NCI-H460 (cell line): ENCODE results near the gene ROCK2. TPM values are rescaled to one million over a fixed set of nuclear protein-coding genes. Genes with fewer than 3 reads are reported as not detected.
"Not testable (repeated sequence)": the region's sequence is repeated elsewhere in the genome, so short reads cannot be mapped to it uniquely, and the experiment has no call there.

Experiments
- DNase-seq: peaks from one replicate; pipeline ENCODE4 v3.0.0-alpha.2; 2016; ENCODE audit warnings: low read depth; ENCODE audit errors: extremely low read depth
- total RNA-seq: library from RNA; depleted of rRNA; stranded (reverse); fragments of >200 nt; shearing (Covaris generic); gene quantifications from 2 replicates; pipeline ENCODE4 v1.2.3, GENCODE V29; 2014

The ROCK2 gene
- total RNA-seq, 1 experiment from 2014 or later: 31.7 TPM

DNA sequence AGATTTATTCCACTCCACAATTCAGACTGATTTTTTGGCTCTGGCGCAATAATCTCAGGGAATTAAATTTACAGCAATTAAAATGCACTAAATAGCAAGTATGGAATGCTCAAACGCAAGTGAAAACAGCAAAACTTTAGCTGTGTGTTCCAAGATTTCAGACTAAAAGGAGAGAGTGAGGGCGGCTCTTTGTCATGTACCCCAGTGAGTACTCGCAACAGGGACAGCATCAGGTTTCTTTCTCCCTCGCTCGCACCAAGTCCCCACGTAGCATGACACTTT, 1.1 kb downstream of the ROCK2 start:
- no peak for DNase-seq

DNA sequence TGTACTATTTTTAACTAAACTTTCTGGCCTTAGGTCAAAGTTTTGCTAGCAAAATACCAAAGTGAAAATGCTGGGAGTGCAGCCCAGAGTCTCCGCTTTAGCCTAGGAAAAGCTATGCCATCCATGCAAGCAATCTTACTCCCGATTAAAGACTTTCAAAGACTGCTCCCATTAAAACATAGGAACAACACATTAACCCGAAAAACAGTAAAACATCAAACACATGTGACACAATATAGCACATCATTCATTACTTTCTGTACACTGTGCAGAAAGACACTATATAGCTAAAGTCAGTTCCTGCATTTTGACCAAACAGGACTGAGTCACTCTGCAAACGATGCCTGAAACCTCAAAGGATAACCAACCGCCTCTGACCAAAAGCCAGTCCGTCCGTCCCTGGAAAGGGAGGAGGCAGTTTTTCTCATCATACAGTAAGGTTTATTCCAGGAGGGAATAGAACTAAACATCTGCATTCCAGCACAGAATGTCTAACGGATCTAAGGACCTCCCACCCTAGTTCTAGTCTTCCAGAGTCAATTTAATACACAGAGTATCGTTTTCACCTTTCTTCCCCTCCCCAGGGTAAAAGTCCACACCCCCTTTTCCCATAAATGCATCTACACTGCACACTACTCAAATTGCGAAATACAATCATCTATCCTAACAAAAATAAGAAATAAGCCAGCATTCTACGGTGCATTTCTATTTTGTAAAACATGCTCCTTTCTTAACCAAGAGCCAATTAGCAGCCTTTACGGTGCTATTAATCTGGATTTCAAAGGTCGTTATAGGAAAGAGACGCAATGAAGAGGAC, 1.7 kb downstream of the ROCK2 start:
- DNase-seq: peak; percentile 51

DNA sequence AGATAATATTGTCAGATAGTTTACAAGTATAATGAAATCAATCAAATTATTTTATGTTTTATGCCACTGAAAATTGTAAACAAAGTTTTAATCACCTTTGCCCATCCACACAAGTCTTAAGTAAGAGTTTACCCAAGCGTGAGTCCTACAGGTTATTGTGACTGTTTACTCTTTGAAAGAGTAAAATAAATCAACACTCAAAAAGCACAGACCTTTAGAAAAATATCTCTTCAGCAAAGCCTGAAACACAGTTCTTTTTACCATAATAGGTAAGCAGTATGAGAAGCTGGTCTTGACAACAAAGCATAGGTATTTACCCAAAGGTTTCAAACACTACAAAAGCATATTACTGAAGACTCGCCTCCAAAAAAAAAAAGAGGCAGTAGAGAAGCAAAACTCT, 3.7 kb downstream of the ROCK2 start:
- DNase-seq: no peak

DNA sequence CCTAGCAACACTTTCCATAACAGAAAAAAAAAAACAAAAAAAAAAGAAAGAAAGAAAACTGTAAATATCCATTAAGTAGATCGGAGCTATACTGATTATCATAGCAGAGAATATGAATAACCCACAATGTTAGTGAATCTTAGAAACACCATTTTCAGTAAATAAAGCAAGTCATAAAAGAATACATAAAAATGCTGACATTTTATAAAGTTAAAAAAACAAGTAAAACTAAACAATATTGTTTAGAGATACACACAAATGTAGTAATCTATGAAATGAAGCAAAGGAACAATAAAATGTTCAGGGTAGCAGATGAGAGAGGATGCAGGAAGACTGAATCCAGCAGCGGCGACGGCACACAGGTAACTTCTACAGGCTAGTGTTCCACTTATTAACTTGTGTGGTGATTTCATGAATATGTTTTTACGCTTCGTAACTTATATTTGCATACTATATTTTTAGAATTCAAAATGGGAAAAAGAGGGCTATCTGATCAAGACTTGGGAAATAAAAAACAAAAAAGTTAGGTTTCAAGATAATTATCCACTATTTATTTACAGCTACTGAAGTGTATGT, 4.8 kb downstream of the ROCK2 start:
- no peak for DNase-seq

DNA sequence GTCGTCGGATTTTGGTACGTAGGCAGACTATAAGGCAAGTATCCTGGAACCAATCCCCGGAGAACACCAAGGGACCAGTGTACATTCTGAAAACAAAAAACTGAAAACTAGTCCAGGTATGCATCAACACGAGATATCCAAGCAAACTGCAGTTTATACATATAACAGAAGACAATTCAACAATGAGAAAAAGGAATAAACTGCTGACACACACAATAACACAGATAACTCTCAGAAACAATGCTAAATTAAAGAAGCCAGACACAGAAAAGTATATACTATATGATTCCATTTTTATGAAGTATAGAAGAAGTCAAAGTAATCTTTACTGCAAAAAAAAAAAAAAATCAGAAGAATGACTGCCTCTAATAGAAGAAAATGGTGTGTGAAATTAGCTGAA, 5.9 kb downstream of the ROCK2 start:
- DNase-seq: no peak

DNA sequence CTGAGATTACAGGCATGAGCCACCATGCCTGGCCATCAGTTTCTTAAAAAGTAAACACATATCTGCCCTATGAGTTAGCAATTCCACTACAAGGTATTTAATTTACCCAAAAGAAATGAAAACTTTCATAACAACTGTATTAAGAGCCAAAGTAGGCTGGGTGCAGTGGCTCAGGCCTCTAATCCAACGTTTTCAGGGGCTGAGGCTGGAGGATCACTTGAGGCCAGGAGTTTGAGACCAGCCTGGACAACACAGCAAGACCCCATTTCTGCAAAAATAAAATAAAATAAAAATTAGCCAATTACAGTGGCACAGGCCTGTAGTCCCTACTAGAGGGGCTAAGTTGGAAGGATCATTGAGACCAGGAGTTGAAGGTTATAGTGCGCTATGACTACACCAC, 6.5 kb downstream of the ROCK2 start:
- no peak for DNase-seq

DNA sequence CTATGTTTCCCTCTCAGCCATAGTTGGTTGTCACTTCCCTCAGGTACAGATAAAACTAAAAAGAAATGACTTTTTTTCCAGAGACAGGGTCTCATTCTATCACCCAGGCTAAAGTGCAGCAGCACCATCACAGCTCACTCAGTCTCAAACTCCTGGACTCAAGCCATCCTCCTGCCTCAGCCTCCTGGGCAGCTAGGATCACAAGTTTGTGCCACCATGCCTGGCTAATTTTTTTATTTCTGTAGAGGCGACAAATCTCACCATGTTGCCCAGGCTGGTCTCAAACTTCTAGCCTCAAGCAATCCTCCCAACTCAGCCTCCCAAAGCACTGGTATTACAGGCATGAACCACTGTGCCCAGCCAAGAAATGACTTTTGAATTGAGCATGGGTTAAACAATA, 8.2 kb downstream of the ROCK2 start:
- no peak for DNase-seq

DNA sequence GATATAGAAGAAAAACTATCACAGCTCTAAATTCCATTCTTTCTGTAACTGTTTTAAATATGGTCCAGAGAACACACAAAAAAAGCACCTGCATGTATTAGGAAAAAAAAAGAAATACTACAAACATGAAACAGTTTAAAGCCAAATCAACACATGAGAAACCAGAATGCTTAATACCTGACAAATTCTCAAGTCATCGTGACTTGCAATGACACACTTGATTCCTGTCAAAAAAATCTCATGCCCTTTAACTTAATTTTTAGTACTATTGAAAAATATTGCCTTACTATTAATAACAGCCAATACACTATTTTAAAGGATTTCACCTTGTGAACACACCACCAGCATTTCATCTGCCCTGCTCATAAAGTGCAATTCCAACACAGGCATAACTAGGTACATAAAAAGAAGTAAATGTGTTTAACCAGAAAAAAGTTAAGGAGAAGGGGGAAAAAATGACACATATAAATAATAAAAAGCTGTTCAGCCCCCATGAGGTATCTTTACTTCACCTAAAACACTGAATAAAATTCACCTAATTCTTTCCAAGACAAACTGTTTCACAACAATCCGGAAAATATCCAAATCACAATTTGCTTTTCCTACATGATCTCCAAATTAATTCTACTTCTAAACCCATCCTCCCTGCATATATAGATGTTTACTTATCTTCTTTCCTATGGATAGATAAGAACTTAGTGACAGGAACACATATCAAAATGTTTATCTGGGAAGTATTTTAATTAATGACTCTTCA, 10.8 kb downstream of the ROCK2 start:
- DNase-seq: no peak

DNA sequence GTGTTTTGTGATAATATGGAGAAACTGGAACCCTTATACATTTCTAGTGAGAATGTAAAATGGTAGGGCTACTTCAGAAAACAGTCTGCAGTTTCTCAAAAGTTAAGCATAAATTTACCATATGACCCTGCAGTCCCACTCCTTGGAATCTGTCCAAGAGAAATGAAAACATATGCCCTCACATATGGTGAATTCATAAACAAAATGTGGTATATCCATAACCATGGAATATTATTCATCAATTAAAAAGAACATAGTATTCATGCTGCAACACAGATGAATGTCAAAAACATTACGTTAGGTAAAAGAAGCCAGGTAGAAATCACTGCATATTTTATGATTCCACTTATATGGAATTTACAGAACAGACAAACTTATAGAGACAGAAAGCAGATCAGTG, 11.8 kb downstream of the ROCK2 start:
- DNase-seq: no peak

DNA sequence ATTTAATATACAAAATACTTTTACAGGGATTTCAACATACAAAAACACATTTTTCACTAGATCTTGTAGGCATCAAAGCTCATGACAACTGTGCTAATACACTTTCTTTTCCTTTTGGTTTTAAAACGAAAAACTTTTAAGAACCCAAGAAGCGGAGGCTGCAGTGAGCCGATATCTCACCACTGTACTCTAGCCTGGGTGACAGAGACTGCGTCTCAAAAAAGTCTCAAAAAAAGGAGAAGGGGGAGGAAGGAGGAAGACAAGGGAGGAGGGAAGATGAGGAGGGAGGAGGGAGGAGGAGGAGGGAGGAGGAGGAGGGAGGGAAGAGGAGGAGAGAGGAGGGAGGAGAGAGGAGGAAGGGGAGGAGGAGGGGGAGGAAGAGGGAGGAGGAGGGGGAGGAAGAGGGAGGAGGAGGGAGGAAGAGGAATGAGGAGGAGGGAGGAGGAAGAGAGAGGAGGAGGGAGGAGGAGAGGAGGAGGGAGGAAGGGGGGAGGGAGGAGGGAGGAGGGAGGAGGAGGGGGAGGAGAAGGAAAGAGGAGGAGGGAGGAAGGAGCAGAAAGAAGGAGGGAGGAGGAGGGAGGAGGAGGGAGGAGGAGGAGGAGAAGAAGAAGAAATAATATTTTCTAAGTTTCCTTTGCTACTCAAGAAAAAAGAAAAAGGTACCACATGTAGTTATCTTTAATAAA, 13.8 kb downstream of the ROCK2 start:
- no peak for DNase-seq

DNA sequence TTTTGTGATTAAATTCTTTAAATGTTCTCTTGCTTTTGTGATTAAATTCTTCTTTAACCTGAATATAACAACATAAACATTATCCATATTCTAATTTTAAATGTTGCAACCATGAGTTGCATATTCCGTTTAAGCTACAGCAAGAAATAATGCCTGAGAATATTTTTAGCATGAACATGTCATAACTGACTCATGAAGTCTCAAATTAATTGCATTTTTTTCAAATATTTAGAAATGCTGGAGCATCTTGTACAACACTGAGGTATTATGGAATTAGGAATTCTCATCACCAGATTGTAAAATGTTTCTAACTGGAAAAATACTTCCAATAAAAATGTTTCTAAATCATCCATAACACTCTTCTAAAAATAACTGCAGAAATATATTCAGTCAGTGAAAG, 14.7 kb downstream of the ROCK2 start:
- DNase-seq: no peak

DNA sequence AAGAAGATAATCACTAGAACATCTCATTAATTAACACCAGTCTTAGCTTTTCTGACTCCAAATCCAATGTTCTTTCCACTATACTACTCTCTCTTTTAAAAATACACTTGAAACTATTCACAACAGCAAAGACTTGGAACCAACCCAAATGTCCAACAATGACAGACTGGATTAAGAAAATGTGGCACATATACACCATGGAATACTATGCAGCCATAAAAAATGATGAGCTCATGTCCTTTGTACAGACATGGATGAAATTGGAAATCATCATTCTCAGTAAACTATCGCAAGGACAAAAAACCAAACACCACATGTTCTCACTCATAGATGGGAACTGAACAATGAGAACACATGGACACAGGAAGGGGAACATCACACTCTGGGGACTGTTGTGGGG, 15.9 kb downstream of the ROCK2 start:
- DNase-seq: not testable (repeated sequence)

DNA sequence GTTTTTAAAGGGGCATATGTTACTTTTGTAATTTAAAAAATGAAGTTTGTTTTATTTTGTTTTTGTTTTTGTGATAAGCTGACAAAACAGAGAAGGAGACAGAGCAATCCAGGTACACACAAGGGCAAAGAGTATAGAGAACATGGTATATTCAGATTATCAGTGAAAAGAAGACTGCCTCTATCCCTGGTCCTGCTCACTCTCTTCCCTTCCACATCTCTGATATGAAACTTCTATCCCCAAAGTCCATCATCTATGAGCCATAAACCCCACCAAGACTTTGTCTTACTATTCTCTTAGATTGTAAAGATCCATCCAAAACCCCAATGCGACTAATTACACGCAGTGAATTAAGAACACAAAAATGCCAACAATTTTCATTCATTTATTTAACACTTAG, 16.6 kb downstream of the ROCK2 start:
- DNase-seq: no peak

DNA sequence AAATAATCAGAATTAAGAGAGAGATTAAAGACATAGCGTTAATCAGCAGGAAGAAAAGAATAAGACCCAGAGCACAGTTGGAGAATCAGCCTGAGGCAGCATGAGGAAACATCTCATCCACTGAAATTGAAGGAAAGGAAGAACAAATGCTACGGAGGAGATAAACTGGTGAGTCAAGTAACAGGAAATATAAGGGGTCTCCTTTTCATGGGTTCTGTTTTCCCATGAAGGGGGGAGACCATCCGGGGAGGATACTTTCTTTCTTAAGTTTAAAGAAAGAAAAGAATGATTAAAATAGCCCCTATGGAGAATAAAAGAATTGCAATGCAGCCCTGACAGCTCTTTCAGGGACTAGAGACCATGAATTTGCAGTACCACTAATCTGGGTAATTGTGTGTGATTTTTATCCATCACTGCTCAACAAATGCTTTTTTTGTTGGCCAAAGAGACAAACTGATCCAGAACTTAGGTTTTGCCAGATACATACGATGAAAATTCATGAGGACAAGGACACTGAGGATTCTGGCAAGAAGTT, 17.7 kb downstream of the ROCK2 start:
- no peak for DNase-seq

DNA sequence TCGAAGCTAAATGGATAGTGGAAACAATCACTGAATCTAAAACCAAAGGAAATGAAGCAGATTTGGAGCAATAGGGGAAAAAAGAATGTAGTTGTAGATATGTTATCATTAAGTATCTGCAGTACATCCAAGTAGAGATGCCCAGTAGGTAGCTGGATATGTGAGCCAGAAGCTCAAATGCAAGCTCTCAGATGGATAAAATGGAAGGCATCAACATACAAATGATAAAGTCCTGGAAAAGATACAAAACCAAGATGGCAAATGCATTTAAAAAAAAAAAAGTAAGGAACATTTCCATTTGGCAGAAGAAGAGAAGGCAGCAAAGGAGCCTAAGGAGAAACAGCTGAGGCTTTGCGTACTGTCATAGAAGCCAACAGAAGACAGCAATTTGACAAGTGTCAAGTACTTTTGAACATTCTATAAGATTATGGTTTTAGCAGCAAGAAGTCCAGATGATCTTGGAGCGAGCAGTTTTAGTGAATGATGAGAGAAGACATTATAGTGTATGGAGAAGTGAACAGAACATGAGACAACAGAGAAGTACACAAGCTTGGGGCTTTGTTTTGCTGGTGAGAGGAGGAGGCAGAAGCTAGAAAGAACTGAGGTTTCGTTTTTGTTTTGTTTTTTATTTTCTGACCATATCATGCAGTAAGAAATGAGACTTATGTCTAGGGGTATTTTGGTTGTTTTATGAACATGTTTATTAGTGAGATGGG, 18.3 kb downstream of the ROCK2 start:
- DNase-seq: no peak

DNA sequence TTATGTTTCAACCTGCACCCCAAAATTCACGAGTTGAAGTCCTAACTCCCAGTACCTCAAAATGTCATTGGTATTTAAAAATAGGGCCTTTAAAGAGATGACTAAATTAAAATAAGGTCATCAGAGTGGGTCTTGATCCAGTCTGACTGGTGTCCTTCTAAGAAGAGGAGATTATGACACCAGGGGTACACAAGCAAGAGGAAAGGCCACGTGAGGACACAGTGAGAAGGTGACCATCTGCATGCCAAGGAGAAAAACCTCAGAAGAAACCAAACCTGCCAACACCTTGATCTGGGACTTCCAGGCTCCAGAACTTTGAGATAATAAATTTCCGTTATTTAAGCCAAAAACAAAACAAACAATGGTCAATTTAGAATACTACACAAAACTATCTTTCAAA, 22.6 kb downstream of the ROCK2 start:
- DNase-seq: no peak

DNA sequence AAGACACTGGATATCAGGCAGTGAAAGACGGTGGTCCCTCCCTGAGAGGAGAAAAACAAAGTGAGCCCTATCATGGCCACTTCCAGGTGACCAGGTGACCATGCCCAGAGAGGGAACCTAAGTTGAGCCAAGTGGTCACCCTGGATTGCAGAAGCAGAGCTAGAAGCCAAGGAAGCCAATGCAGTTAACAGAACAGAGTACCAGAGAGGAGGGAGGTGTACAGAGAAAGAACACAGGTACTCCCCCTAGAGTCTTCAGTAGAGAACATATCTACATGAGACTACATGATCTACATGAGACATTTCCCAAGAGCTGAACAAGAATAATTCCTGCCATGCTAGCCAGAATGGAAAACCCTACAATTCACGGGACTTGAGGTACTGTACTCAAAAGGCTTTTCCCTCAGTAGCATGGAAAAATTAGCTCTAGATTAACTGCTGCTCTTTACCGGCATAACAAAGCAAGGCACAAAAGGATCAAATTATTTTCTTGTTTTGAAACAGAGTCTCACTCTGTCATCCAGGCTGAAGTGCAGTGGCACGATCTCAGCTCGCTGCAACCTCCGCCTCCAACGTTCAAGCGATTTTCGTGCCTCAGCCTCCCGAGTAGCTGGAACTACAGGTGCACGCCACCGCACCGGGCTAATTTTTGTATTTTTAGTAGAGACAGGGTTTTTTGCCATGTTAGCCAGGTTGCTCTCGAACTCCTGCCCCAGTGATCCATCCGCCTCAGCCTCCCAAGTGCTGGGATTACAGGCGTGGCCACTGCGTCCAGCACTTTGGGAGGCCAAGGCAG, 23.5 kb downstream of the ROCK2 start:
- DNase-seq: no peak

DNA sequence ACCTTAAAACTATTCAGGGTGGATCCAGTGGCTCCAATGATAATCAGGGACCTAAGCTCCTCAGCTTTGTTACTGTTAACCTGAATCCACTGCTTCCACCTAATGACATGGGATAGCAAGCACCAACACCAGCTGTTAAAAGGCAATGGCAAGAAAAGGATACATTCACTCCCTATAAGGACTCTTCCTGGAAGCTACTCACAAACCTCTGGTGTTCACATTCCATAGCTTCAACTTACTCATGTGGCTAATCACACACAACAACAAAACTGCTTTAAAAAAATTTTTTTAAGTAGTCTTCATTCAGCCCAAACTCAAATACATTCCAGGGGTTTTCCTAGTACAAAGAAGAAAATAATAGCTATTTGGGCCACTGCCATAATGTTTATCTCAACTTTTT, 24.5 kb downstream of the ROCK2 start:
- no peak for DNase-seq

DNA sequence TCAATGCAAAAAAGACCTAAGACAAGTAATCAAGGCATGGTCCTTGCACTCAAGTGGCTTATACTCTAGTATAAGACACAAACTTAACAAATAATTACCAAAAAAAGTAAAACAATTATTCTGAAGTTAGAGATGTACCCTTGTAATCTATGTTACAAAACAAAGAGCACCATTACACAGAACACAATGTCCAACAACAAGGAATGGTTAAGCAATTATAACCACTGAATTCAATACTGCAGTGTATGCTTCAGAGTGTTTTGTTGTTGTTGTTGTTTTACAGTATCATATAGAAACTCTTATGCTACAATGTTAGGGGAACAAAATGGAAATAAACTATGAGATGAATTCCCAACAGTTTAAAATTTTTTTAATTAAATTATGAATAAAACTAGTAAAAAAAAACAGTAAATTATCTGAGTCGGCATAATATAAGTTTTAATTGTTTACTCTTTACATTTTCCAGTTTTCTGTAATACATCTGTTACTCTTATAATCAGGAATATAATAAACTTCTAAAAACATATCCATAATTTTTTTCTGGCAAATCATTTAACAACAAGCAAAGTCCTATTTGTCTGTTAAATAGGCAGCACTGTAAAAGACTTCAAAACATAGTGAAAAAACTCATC, 29.2 kb downstream of the ROCK2 start:
- no peak for DNase-seq
